ENCODE data around the gene CRISPLD2.

DNA sequence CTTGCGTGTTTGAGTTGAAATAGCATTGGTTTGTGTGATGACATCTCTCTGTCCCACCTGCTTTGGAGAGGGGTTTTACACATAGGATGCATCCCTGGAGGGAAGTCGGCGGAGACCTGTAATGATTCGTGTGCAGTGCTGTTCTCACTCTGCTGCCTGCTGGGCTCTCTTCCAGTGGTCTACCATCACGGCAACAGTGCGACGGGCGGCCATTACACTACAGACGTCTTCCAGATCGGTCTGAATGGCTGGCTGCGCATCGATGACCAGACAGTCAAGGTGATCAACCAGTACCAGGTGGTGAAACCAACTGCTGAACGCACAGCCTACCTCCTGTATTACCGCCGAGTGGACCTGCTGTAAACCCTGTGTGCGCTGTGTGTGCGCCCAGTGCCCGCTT, 41.1 kb upstream of the CRISPLD2 start:
- no peak for TF ChIP-seq POLR2AphosphoS5 (IDR thresholded peaks at IDR 0.05)
- TF ChIP-seq MXI1 (conservative IDR thresholded peaks at IDR 0.05; ENCODE audit: poor library complexity, severe bottlenecking): no peak
- TF ChIP-seq, protein P1, sequence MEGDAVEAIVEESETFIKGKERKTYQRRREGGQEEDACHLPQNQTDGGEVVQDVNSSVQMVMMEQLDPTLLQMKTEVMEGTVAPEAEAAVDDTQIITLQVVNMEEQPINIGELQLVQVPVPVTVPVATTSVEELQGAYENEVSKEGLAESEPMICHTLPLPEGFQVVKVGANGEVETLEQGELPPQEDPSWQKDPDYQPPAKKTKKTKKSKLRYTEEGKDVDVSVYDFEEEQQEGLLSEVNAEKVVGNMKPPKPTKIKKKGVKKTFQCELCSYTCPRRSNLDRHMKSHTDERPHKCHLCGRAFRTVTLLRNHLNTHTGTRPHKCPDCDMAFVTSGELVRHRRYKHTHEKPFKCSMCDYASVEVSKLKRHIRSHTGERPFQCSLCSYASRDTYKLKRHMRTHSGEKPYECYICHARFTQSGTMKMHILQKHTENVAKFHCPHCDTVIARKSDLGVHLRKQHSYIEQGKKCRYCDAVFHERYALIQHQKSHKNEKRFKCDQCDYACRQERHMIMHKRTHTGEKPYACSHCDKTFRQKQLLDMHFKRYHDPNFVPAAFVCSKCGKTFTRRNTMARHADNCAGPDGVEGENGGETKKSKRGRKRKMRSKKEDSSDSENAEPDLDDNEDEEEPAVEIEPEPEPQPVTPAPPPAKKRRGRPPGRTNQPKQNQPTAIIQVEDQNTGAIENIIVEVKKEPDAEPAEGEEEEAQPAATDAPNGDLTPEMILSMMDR (IDR thresholded peaks at IDR 0.05; ENCODE audit: poor library complexity, severe bottlenecking): no peak
- TF ChIP-seq EP300 (conservative IDR thresholded peaks at IDR 0.05; ENCODE audit: poor library complexity, severe bottlenecking): no peak
